ENCODE results near the gene PKP4. TPM values are rescaled to one million over a fixed set of nuclear protein-coding genes. Genes with fewer than 3 reads are reported as not detected.

Gene PKP4
- total and polyA plus RNA-seq, 11 donors: 17.6 to 66.7 (median 49.0) TPM

DNA sequence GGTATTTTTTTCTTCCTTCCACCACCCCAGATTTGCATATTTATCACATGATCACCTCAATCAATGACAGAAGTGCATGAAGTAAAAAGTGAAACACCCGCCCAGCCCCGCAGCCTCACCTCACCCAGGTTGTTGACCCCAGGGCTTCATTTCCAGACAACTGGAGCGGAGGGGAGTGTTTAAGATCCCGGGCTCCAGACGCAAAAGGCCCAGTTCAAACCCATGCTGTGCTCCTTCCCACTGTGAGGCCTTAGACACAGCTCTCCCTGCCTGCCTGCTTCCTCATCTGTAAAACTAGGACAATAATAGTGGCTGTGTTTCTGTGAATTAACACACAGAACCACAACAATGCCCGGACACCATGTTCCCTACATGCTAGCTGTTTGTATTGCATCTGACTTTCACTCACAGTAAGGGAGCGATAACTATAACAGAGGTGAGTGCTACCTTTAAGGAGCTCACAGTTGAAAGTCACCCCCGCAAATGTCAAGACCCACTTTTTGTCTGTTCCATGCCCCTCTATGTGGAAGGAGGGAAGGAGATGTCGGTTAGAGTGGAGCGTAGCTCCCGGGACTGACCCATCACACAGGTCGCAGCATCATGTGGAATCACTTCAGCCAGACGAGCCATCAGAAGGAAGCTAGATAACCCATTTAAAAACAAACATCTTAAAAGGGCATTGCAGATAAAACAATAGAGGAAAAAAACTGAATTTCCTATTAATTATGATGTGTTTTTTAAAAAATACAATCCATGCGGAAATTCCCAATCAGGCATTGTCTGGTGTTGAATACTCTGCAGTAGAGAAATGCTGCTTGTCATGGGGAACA lies 260.8 kb downstream of the PKP4 start:
- Histone ChIP-seq H3K4me3 (no peak overlapping the region), H3K27me3 (no peaks in the 10 kb centered on the region), H3K9me3 (peaks cover 0 to 14% (median 5%) of the 10 kb centered on the region in 12 donors), H3K4me1 (peaks cover 0 to 48% (median 32%) of the 10 kb centered on the region in 12 donors), H3K36me3 (no peaks in the 10 kb centered on the region), H3K27ac (peak overlapping the region; percentile 51 to 88 (median 78))
- WGBS, 4 donors: 71 to 77% (median 74%) methylated on average over 14 of the region's 14 CpGs
- intact Hi-C loops (cut with DNase I): loop anchor here in 2 of 10 donors (2.0 to 5.0 kb wide), 2 partner anchors 27 to 50 kb away; no protein-coding TSS in a partner anchor
- DNase-seq (no peak), ATAC-seq (no peak)
- TF ChIP-seq, protein P1, sequence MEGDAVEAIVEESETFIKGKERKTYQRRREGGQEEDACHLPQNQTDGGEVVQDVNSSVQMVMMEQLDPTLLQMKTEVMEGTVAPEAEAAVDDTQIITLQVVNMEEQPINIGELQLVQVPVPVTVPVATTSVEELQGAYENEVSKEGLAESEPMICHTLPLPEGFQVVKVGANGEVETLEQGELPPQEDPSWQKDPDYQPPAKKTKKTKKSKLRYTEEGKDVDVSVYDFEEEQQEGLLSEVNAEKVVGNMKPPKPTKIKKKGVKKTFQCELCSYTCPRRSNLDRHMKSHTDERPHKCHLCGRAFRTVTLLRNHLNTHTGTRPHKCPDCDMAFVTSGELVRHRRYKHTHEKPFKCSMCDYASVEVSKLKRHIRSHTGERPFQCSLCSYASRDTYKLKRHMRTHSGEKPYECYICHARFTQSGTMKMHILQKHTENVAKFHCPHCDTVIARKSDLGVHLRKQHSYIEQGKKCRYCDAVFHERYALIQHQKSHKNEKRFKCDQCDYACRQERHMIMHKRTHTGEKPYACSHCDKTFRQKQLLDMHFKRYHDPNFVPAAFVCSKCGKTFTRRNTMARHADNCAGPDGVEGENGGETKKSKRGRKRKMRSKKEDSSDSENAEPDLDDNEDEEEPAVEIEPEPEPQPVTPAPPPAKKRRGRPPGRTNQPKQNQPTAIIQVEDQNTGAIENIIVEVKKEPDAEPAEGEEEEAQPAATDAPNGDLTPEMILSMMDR (IDR thresholded peaks at IDR 0.05): no peak
- TF ChIP-seq POLR2A (IDR thresholded peaks at IDR 0.05): no peak

DNA sequence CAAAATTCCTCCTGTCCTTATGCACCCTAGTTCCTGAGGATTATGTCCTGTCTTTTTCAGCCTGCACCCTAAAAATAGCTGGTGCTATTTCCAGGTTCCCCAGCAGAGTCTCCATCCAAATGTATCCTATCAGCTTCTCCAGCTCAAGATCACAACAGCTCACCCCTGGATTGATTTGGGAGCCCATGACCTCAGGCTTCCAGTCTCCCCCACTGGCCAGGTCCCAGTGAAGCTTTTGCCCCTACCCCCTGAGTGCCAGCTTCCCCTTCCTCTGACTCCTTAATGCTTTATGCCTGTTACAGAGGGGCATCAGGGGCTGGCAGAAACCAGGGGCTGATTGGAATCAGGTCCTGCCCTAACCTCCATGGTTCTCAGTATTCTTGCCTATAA lies 261.4 kb downstream of the PKP4 start:
- intact Hi-C loops (cut with DNase I): loop anchor here in 2 of 10 donors (5.0 kb wide), 1 partner anchor 51 kb away; no protein-coding TSS in a partner anchor
- Histone ChIP-seq H3K9me3 (peaks cover 0 to 8% (median 3%) of the 10 kb centered on the region in 12 donors), H3K36me3 (no peaks in the 10 kb centered on the region), H3K27ac (peak overlapping the region in 10 of 12 donors; percentile 40 to 88 (median 73)), H3K4me3 (no peak overlapping the region), H3K4me1 (peaks cover 0 to 49% (median 32%) of the 10 kb centered on the region in 12 donors), H3K27me3 (no peaks in the 10 kb centered on the region)
- DNase-seq (no peak), ATAC-seq (peak in 1 of 4 donors; percentile 7)
- TF ChIP-seq, protein P1 (IDR thresholded peaks at IDR 0.05): no peak
- no peak for TF ChIP-seq POLR2A (IDR thresholded peaks at IDR 0.05)

DNA sequence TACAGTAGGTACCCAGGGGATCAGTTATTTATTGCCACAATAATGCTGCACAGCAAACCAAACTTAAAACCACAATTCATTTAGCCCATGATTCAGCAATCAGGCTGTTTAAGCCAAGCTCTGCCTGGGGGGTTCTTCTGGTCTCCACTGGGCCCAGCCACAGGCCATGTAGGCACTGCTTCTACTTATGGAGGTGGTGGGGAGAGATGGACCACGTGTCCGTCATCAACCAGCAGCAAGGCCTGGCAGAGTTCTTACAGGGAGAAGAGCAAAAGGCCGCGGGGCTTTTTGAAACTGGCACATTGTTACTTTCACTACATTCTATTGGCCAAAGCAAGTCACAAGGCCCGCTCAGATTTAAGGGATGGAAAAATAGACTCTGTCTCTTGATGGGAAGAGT lies 262.1 kb downstream of the PKP4 start:
- H3K4me3 ChIP-seq: no peak overlapping the region
- H3K27me3 ChIP-seq: no peaks in the 10 kb centered on the region
- intact Hi-C loops (cut with DNase I): loop anchor here in 2 of 10 donors (5.0 kb wide), 1 partner anchor 52 kb away; no protein-coding TSS in a partner anchor
- WGBS, 4 donors: 94 to 98% (median 96%) methylated on average over 5 of the region's 5 CpGs
- no peaks in the 10 kb centered on the region for H3K36me3 ChIP-seq
- ATAC-seq: no peak
- peaks cover 0 to 2% (median 0%) of the 10 kb centered on the region in 12 donors for H3K9me3 ChIP-seq
- H3K4me1 ChIP-seq: peaks cover 0 to 50% (median 32%) of the 10 kb centered on the region in 12 donors
- peak overlapping the region in 8 of 12 donors; percentile 59 to 88 (median 78) for H3K27ac ChIP-seq
- TF ChIP-seq, protein P1 (IDR thresholded peaks at IDR 0.05): no peak
- no peak for TF ChIP-seq POLR2A (IDR thresholded peaks at IDR 0.05)
- DNase-seq: no peak

DNA sequence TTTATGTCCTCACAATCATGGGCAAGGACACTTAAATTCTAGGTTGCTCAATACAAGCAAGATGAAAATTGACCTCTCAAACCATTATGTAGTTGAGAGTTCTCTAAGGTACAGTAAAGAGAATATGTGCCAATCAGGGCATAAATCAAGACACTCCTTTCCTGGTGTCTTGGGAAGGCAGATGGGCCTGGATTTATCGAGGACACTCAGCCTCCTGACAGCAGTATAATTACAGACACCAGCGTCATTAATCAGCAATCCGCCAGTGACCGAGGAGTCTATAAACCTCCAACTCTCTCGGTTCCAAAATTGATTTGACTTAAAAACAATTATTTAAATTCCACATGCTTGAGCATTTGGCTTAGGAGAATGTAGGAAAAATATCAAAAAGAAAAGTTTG lies 262.7 kb downstream of the PKP4 start:
- ATAC-seq: no peak
- 93 to 96% (median 95%) methylated on average over 5 of the region's 5 CpGs for WGBS, 4 donors
- no peak overlapping the region for H3K4me3 ChIP-seq
- intact Hi-C loops (cut with DNase I): loop anchor here in 2 of 10 donors (5.0 kb wide), 1 partner anchor 52 kb away; no protein-coding TSS in a partner anchor
- H3K36me3 ChIP-seq: no peaks in the 10 kb centered on the region
- H3K9me3 ChIP-seq: no peaks in the 10 kb centered on the region
- H3K27ac ChIP-seq: no peak overlapping the region
- TF ChIP-seq POLR2A (IDR thresholded peaks at IDR 0.05): no peak
- TF ChIP-seq, protein P1 (IDR thresholded peaks at IDR 0.05): no peak
- H3K4me1 ChIP-seq: peaks cover 0 to 50% (median 32%) of the 10 kb centered on the region in 12 donors
- DNase-seq: no peak
- no peaks in the 10 kb centered on the region for H3K27me3 ChIP-seq
